NCI-H146 treated with DMSO at 0.1 percent for 48 hours (cell line): Measurements from ENCODE around the gene MECR.
"Not testable (repeated sequence)": the region's sequence is repeated elsewhere in the genome, so short reads cannot be mapped to it uniquely, and the experiment has no call there.

Experiments
- DNase-seq: peaks from one replicate; lab custom pipeline; 2025; ENCODE audit not compliant: unreplicated experiment; lab: John Stamatoyannopoulos, UW

The MECR gene

DNA sequence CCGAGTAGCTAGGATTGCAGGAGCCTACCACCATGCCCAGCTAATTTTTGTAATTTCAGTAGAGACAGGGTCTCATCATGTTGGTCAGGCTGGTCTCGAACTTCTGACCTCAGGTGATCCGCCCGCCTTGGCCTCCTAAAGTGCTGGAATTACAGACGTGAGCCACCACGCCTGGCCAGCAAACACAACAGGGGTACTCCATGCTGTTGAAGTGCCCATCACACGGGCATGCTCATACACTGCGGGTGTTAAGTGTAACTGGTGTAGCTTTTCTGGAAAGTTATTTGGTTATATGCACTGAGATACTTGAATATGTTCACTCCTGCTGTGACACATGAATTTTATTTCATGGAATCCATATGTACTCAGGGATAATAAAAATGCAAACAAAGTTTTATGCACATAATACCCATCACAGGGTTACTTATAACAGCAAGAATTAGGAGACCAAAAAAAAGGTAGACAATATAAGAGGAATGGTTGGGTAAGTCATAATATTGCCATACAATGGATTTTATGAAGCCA lies 58.3 kb downstream of the MECR start:
- no peak for DNase-seq

DNA sequence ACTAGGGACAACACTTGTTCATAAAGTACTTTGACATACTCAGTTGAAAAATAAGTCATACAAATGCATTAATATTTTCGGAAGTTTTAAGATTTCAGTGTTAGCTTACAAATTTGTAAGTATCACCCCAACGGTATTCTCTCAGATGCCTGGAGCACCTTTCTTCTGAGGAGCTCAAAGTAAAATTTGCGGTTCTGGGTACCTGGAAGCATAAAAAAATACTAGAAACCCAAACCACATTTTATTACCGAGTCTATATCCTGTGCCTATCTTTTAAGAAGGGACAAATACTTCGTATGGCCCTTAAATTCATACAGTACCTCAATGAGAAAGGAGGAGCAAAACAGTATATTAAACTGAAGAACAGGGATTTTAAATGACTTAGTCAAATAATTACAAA lies 59.2 kb downstream of the MECR start:
- DNase-seq = no peak

DNA sequence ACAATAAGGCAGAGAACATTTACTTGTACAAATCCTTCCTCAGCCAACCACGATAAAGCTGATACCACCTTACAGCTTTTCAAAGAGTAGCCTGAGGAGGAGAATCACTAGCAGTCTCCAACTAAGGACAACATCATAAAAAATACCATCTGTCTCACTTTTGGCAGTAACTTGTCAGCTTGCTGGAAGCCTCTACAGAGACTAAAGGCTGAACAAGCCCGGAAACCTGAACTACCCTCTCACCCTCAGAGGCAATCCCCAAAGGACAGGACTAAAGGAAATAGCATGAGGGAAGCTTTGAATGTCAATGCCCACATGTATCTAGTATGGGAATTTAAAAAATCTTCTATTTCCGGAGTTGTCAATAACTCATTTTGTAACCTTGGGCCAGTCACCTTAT lies 59.6 kb downstream of the MECR start:
- DNase-seq = no peak

DNA sequence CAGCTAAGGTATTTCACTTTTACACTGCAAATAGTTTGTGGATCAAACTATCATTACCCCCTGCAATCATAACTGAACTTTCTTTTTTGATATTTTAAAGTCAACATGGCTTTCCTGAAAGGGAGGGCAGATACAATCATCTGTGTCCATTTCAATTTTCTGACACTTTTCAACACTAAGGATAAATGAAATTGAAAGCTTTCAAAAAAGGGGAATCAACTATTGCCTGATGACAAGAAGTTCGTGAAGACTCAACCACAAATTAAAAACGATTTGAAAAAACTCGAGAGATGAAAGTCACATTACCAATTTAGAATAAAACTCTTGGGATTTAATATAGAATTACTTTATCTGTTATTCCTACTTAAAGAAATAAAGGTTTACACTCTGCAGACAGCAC lies 60.8 kb downstream of the MECR start:
- DNase-seq = no peak

DNA sequence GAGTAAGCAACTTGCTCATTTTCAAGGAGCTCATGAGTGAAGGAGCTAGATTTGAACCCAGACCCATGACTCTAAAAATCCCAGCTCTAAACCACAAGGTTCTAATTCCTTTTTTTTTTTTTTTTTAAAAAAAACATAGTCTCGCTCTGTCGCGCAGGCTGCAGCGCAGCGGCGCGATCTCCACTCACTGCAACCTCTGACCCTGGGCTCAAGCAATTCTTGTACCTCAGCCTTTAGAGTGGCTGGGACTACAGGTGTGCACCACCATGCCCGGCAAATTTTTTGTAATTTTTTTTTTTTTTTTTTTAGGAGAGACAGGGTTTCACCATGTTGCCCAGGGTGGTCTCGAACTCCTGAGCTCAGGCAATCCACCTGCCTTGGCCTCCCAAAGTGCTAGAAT lies 62.8 kb downstream of the MECR start:
- DNase-seq = no peak

DNA sequence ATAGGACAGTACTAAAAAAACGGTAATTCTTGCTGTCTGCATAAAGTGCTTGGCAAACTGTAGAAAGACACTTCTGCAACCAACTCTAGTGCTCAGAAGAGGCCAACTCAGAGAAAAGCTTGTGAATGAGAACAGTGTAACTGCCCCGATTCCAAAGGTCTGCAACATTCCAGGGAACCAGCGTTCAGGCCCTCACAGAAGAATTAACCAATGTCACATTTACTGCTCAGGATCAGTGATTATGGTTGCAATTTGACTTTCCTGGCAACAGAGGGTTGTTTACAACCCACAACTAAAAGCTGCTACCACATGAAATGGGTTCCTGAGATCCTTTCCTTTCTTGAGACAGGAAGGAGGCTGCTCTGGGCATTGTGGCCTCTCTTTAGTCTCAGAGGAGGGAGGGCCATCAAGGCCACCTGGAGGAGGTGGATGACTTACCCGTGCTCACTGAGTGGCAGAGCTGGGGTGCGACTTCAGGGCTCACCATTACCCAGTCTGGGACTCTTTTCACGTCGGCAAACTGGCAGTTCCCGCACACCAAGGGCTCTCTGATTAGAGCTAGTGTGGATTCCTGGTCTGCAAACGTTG lies 64.3 kb downstream of the MECR start:
- DNase-seq = no peak

DNA sequence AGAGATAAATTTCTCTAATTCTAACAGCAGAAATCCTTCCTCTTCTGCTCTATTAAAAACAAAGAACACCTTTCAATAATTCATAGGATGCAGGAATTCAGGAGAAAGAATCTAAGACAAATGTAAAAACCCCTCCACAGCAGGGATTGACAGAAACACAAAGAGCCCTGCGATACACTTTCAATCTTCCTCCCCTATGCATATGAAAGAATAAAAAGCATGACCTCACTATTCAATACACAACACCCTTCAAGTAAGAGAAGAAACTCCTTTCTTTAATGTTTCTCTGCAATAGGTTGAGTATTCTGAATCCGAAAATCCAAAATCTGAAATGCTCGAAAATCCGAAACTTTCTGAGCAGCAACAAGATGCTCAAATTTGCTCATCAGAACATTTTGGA lies 66.1 kb downstream of the MECR start:
- DNase-seq = no peak

DNA sequence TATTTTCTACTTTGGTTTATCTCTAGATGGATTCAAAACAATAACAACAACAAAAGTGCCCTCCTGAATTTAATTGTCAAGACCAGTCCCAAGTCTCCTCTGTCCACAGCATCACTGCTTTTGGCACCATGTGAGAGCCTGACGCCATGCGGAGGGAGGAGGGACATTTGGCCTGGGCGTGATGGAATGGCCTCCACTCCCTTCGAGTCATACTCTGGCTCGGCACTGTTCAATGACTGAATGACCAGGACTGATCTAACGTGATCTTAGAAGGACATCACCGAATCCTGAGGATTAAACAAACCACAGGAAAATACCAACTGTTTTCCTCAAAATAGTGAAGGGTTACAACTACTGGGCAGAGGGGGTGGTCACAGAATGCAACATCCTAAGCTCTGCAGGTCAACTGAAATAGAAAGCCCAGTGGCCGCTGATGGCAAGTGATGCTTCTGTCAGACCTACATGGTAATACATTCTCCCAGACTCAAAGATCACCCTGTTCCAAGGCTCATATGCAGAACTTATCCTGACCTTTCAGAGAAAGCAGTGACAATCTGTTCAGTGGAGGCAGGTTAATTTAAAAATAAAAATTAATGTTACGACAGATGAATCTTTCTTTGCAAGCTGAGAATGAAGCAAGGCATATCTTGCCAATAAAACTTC lies 68.1 kb downstream of the MECR start:
- no peak for DNase-seq

DNA sequence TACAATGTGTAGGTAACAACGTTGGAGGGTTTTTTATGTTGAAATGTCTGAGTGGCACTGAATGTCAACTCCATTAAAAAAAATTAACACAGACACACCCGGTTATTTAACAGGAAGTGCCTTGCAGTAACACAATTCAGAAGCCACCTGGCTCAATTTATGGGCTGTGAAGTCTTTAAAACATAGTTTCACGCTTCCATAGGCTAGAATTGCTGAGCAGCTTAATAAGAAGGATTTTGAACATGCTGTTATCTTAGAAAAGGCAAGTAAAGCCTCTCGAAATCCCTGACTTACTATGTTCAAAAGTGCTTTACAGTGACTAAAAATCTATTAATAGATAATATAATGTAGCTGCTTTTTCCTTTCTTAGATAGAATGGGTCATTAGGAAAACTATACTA lies 68.7 kb downstream of the MECR start:
- DNase-seq = no peak

DNA sequence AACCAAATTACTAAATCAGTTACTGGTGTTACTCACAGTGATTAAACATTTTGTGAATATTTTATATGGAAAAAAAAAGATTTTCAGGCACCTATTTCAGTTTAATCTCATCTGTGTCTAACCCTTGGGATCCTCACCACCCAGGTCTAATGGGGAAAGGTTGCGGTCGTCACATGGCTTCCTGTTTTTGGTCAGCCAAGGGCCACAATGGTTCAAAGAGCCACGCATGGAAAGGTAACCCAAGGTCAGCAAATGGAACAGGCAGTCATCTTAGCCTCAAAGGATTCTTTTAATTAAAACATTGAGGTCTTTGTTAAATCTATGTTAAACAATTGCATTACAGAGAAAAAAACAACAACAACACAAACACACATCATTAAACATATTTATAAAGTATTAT lies 71.0 kb downstream of the MECR start:
- no peak for DNase-seq

DNA sequence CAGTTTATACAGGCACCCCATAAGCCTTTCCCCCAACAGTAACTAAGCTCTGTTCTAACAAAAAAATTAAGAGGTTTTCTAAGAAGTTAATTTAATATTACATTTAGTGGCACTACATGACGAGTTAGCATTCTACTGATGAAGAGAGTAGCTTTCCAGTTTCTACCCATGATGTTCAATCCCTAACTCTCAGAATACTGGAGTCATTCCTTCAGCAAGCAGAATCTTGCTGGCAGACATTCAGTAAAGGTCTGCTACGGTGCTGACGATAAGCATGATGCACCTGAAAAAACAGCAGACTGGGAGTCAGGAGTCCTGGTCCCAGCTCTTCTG lies 73.5 kb downstream of the MECR start:
- no peak for DNase-seq

DNA sequence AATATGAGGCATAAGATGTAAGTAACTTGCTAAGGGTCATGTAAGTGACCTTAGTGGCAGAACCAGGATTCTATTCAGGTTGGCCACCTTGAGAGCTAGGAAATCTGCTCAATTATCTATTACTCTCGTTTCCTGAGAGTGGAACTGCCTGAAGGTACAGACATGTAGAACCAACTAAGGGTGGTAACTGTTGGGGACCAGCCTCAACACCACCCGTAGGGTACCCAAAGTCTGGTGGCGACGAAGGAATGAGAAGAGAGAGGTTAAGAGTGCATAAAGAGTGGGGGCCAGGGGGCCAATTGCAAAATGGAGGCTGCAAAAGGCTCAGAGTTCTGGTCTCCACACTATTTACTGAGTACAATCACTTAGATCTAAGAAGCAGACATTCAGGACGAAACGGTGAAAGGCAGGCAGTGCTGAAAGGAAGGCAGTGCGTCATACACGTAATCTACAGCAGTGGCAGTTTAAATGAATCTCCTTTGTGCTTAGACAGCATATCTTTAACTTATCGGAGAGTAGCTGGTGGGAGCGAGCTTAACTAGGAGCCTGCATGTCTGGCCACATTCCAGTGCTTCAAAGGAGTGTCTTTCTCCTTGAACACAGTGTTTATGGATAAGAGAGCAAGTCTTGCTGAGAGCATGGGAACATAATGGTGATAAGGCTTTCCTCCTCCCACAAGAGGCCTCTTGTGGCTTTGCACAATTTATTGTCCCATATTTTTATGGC lies 74.0 kb downstream of the MECR start:
- DNase-seq = no peak

DNA sequence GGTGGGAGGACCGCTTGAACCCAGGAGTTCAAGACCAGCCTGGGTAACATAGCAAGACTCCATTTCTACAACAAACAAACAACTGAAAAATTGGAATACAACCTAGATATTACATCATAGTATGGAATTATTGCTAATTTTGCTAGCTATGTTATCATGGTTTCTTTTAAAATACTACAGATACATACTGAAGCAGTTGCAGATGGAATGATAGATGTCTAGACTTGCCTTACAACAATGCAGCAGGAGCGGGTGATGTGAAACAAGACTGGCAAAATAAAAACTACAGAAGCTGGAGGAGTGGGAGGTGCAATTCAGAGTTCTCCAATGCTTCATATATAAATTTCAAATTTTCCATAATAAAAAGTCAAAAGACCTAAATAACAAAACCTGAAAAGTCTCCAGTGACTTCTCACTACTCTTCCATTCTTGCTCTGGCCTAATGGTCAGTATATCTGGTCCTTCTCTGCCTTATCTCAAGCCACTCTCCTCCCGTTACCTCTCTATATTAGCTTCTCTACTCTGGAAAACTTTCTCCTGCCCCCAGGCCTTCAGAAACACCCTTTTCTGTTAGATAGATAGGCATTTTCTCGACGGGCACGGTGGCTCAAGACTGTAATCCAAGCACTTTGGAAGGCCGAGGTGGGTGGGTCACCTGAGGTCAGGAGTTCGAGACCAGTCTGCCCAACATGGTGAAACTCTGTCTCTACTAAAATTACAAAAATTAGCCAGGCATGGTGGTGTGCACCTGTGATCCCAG lies 78.5 kb downstream of the MECR start:
- DNase-seq = no peak

DNA sequence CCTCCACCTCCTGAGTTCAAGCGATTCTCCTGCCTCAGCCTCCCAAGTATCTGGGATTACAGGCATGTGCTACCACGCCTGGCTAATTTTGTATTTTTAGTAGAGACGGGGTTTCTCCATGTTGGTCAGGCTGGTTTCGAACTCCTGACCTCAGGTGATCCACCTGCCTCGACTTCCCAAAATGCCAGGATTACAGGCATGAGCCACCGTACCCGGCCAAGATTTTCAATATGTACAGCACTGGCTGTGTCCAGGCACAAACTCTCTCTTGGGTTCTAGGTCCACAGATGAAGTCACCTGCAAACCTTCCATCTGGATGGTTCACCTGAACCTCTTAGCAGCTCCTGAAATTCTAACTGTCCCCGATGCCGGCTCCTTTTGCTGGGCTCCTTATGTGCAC lies 80.4 kb downstream of the MECR start:
- not testable (repeated sequence) for DNase-seq

DNA sequence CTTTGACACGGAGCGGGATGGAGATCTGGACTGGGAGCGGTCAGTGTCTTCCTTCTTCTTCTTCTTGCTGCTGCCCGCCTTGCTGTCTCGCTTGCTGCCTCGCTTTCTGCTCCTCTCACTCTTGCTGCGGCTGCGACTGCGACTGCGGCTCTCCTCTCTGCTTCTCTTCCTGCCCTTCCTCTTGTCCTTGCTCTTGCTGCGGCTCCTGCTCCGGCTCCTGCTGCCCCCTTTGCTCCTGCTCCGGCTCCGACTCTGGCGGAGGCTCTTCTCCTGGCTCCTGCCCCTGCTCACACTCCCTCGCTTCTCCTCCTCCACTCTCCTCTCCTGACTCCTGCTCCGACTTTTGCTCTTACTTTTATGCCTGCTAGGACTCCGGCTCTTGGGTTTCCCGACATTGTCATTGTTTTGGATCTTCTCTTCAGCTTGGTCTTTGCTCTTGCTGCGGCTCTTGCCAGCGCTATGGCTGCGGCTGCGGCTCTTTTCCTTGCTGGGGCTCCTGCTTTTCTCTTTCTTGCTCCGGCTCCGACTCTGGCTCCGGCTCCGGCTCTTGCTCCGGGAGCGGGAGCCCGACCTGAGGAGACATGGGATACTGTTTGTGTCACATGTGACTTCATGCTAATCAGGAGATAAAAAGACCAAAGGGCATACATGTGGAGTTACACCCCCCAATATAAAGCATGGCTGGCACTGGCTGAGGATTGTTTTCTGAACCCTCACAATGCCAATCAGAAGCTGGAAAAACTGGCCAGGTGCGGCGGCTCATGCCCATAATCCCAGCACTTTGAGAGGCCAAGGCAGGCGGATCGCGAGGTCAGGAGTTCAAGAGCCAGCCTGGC lies 81.9 kb downstream of the MECR start:
- DNase-seq = no peak

DNA sequence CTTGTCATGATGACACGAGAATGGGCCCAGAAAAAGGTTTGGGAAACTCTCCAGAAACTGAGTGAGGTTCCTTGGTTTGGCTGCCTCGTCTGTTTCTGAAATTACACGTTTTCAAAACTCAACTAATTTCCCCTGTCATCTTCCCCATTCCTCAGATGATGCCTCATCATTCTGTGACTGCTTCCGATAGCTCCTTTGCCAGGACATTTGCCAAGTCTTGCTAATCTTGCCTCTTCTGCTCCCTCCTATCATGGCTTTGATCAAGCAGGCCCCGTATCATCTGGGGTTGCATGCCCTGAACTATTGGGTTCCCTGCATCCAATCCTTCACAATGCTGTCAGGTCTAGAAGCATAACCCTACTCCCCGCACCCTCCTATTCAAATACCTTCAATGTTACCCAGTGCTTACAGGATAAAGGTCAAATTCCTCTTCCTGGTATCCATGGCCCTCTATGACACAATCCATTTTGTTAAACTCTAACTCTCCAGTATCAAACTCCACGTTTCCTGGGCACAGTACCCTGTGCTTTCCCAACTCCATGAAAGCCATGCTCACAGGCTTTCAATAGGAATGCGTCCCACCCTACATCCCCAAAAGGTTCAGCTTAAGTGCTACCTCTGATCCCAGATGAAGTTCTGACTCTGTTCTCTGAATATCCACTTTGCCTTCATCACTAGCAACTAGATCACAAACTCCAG lies 84.8 kb downstream of the MECR start:
- DNase-seq = no peak

DNA sequence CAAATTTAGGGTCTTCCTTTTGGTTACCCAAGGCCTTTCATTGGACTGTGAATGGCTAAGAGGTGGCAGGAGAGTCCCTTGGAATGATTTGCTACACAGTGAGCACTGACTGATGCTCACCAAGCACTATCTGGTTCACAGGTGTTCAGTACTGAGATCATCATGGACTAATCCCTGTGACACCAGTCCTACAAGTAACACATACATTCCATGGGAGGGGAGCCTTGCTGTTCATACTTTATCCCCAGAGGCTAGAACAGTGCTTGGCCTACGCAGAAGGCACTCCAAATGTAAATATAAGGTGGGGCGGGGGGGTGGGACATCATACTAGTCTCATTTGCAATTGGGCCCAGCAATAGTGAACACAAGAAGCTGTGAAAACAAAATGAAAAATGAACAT lies 86.6 kb downstream of the MECR start:
- no peak for DNase-seq

DNA sequence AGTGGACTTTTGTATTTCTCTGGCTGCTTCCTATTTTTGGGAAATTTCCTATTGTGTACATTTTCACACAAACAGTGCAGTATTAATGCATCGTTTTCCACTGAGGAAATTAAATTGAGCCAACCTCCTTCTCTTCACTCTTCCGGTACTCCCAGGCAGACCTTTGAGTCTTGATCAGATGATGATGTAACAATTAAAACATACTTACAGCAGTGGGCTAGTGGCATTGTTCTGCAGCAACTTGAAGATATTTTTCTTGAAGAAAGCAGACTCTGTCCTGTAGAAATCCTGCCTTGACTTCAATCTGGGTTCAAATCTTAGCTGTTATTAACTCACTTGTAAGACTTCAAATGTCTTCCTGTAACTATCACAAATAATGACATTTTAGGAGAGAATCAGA lies 88.0 kb downstream of the MECR start:
- DNase-seq = no peak
